Measurements from ENCODE around the gene LTBP1.

Gene LTBP1

GRCh38 chr2:33267756-33268155 is 321.0 kb downstream of the LTBP1 start:
- no peak for DNase-seq (ENCODE audit: low spot score)

GRCh38 chr2:33268246-33268831 is 321.6 kb downstream of the LTBP1 start:
- DNase-seq (ENCODE audit: low spot score) = no peak

- no peak for DNase-seq (ENCODE audit: low spot score)
Observed at GRCh38 chr2:33272001-33272400, 325.2 kb downstream of the LTBP1 start.

- no peak for DNase-seq (ENCODE audit: low spot score)
Observed at GRCh38 chr2:33273479-33273878, 326.7 kb downstream of the LTBP1 start.

- DNase-seq (ENCODE audit: low spot score) = no peak
Observed at GRCh38 chr2:33274524-33274923, 327.8 kb downstream of the LTBP1 start.

GRCh38 chr2:33275689-33276444 is 329.1 kb downstream of the LTBP1 start:
- peak; percentile 91 for DNase-seq (ENCODE audit: low spot score)

- peak; percentile 11 for DNase-seq (ENCODE audit: low spot score)
Observed at GRCh38 chr2:33277002-33277426, 330.3 kb downstream of the LTBP1 start.

- DNase-seq (ENCODE audit: low spot score) = no peak
Observed at GRCh38 chr2:33278245-33278943, 331.6 kb downstream of the LTBP1 start.

GRCh38 chr2:33284287-33284686 is 337.5 kb downstream of the LTBP1 start:
- no peak for DNase-seq (ENCODE audit: low spot score)

GRCh38 chr2:33287507-33288005 is 340.8 kb downstream of the LTBP1 start:
- DNase-seq (ENCODE audit: low spot score) = no peak

- DNase-seq (ENCODE audit: low spot score) = no peak
Observed at GRCh38 chr2:33288011-33288410, 341.3 kb downstream of the LTBP1 start.

GRCh38 chr2:33289961-33290360 is 343.2 kb downstream of the LTBP1 start:
- no peak for DNase-seq (ENCODE audit: low spot score)

- DNase-seq (ENCODE audit: low spot score) = peak; percentile 14
Observed at GRCh38 chr2:33291278-33292013, 344.7 kb downstream of the LTBP1 start.

GRCh38 chr2:33292063-33292462 is 345.3 kb downstream of the LTBP1 start:
- DNase-seq (ENCODE audit: low spot score) = no peak

GRCh38 chr2:33292981-33293595 is 346.3 kb downstream of the LTBP1 start:
- DNase-seq (ENCODE audit: low spot score) = no peak

GRCh38 chr2:33298233-33298632 is 351.5 kb downstream of the LTBP1 start:
- DNase-seq (ENCODE audit: low spot score) = no peak

- DNase-seq (ENCODE audit: low spot score) = no peak
Observed at GRCh38 chr2:33301355-33301754, 354.6 kb downstream of the LTBP1 start.

GRCh38 chr2:33302348-33302747 is 355.6 kb downstream of the LTBP1 start:
- DNase-seq (ENCODE audit: low spot score) = no peak

GRCh38 chr2:33304032-33304864 is 357.5 kb downstream of the LTBP1 start:
- DNase-seq (ENCODE audit: low spot score) = no peak

- no peak for DNase-seq (ENCODE audit: low spot score)
Observed at GRCh38 chr2:33307659-33308270, 361.0 kb downstream of the LTBP1 start.
